Sigmoid colon (tissue), 7 donors: Measurements from ENCODE around the gene PSME4. TPM values are rescaled to one million over a fixed set of nuclear protein-coding genes. Genes with fewer than 3 reads are reported as not detected.

Source experiments
- DNase-seq: peaks from one replicate; pipeline ENCODE4 v3.0.0-alpha.2; 2019
- H3K27ac ChIP-seq, 4 donors: fragments of 200-600 bp; sonication (generic); one replicate each; pipeline ENCODE4 v1.5.1; 2016 to 2019; ENCODE audit warnings: mild to moderate bottlenecking in 1 of 4
- H3K27me3 ChIP-seq, 3 donors: fragments of 200-600 bp; sonication (generic); one replicate each; pipeline ENCODE4 v1.5.1; 2019; ENCODE audit warnings: mild to moderate bottlenecking in 1 of 3
- H3K36me3 ChIP-seq, 4 donors: fragments of 200-600 bp; sonication (generic); one replicate each; pipeline ENCODE4 v1.5.1; 2016 to 2019
- H3K4me1 ChIP-seq, 4 donors: fragments of 200-600 bp; sonication (generic); one replicate each; pipeline ENCODE4 v1.5.1; 2017 to 2019
- H3K4me3 ChIP-seq, 4 donors: fragments of 200-600 bp; sonication (generic); one replicate each; pipeline ENCODE4 v1.5.1; 2017 to 2019; ENCODE audit warnings: mild to moderate bottlenecking in 2 of 4, moderate library complexity in 1 of 4
- H3K9me3 ChIP-seq, 4 donors: fragments of 200-600 bp in 3 of 4; sonication (generic) in 3 of 4; one replicate each; pipeline versions ENCODE4 v1.5.1 to v1.6.1; 2013 to 2019
- CTCF ChIP-seq, 4 experiments: fragments of 450-650 bp in 3 of 4; fragments of 200-600 bp in 1 of 4; IDR thresholded peaks; one replicate each; pipeline ENCODE4 v1.5.1; 2016 to 2019; ENCODE audit warnings: antibody characterized with exemption in 4 of 4, mild to moderate bottlenecking in 3 of 4, moderate library complexity in 2 of 4
- EP300 ChIP-seq, 4 donors: sonication (generic); formaldehyde crosslinking; IDR thresholded peaks; one replicate each; pipeline ENCODE4 v1.6.1; 2017; ENCODE audit warnings: antibody characterized with exemption in 4 of 4
- POLR2A ChIP-seq, 2 donors: fragments of 450-650 bp; IDR thresholded peaks; one replicate each; pipeline ENCODE4 v1.6.1; 2016; ENCODE audit warnings: antibody characterized with exemption in 2 of 2, mild to moderate bottlenecking in 2 of 2, moderate library complexity in 2 of 2
- POLR2AphosphoS5 ChIP-seq, 4 donors: sonication (generic); formaldehyde crosslinking; IDR thresholded peaks; one replicate each; pipeline ENCODE4 v1.6.1; 2017; ENCODE audit warnings: antibody characterized with exemption in 4 of 4
- WGBS, 2 donors: extraction: QIAGEN DNeasy Blood & Tissue Kit; methylation state at CpG; one replicate each; pipeline ENCODE4 v1.1.7; 2013; 5-methylcytosine and 5-hydroxymethylcytosine counted together
- intact Hi-C: fragments of 100-400 bp; cut with DNase I; formaldehyde crosslinking; loops from one replicate; pipeline ENCODE4 v1.15.1; 2023
- polyA plus RNA-seq, 3 donors: library from polyadenylated mRNA; stranded (reverse); fragments of 200-250 nt; gene quantifications; one replicate each; pipeline ENCODE4 v1.2.3, GENCODE V29; 2013
- total RNA-seq, 4 donors: library from RNA; depleted of rRNA; stranded (reverse); fragments of >200 nt; gene quantifications; one replicate each; pipeline ENCODE4 v1.1.0, GENCODE V29; 2016
- donor health status: healthy with polysubstance abuse.
- donor health status: Bipolar disorder and iron deficiency.
- donor health status: healthy.

PSME4 gene
- total and polyA plus RNA-seq, 7 donors, result 15.0 to 79.8 (median 47.8) TPM

GRCh38 chr2:53901192-53901591 lies 69.6 kb downstream of the PSME4 start:
- peaks cover 14 to 100% (median 63%) of the 10 kb centered on the region in 4 donors for H3K36me3 ChIP-seq
- DNase-seq, result no peak

GRCh38 chr2:53896864-53897263 lies 73.9 kb downstream of the PSME4 start:
- DNase-seq, result no peak
- H3K27ac ChIP-seq, result no peak overlapping the region
- 59 to 81% methylated on average over 3 of the region's 3 CpGs for WGBS, 2 donors
- intact Hi-C loops, result no loop called here
- H3K9me3 ChIP-seq, result no peaks in the 10 kb centered on the region
- H3K27me3 ChIP-seq, result no peaks in the 10 kb centered on the region
- H3K4me1 ChIP-seq, result no peaks in the 10 kb centered on the region
- TF ChIP-seq POLR2AphosphoS5 (IDR thresholded peaks at IDR 0.05), result no peak
- TF ChIP-seq CTCF (IDR thresholded peaks at IDR 0.05), result no peak
- no peak for TF ChIP-seq POLR2A (IDR thresholded peaks at IDR 0.05)
- TF ChIP-seq EP300 (IDR thresholded peaks at IDR 0.05), result no peak
- H3K4me3 ChIP-seq, result no peak overlapping the region
- H3K36me3 ChIP-seq, result peaks cover 21 to 100% (median 58%) of the 10 kb centered on the region in 4 donors

More at GRCh38 chr2:53901192-53901591, 69.6 kb downstream of the PSME4 start:
- no peaks in the 10 kb centered on the region for H3K4me1 ChIP-seq
- intact Hi-C loops, result no loop called here
- no peak for TF ChIP-seq EP300 (IDR thresholded peaks at IDR 0.05)
- TF ChIP-seq CTCF (IDR thresholded peaks at IDR 0.05), result no peak
- no peak for TF ChIP-seq POLR2AphosphoS5 (IDR thresholded peaks at IDR 0.05)
- WGBS, 2 donors, result 92 to 93% methylated on average over 3 of the region's 3 CpGs
- no peak overlapping the region for H3K27ac ChIP-seq
- H3K9me3 ChIP-seq, result no peaks in the 10 kb centered on the region
- no peaks in the 10 kb centered on the region for H3K27me3 ChIP-seq
- no peak overlapping the region for H3K4me3 ChIP-seq

GRCh38 chr2:53886406-53887280 lies 84.2 kb downstream of the PSME4 start:
- Histone ChIP-seq H3K9me3 (no peaks in the 10 kb centered on the region), H3K4me3 (no peak overlapping the region), H3K27ac (no peak overlapping the region), H3K27me3 (no peaks in the 10 kb centered on the region), H3K36me3 (peaks cover 30 to 98% (median 51%) of the 10 kb centered on the region in 4 donors), H3K4me1 (no peaks in the 10 kb centered on the region)
- TF ChIP-seq EP300 (IDR thresholded peaks at IDR 0.05) (no peak), POLR2AphosphoS5 (IDR thresholded peaks at IDR 0.05) (no peak), CTCF (IDR thresholded peaks at IDR 0.05) (no peak), POLR2A (IDR thresholded peaks at IDR 0.05) (no peak)
- intact Hi-C loops, result no loop called here
- DNase-seq, result no peak
- WGBS, 2 donors, result 94% methylated on average over 5 of the region's 5 CpGs

GRCh38 chr2:53884883-53885282 lies 85.9 kb downstream of the PSME4 start:
- intact Hi-C loops, result no loop called here
- H3K4me1 ChIP-seq, result no peaks in the 10 kb centered on the region
- H3K4me3 ChIP-seq, result no peak overlapping the region
- no peaks in the 10 kb centered on the region for H3K27me3 ChIP-seq
- no peak overlapping the region for H3K27ac ChIP-seq
- 89 to 92% methylated on average over 1 of the region's 1 CpG for WGBS, 2 donors
- H3K9me3 ChIP-seq, result no peaks in the 10 kb centered on the region
- no peak for DNase-seq
- H3K36me3 ChIP-seq, result peaks cover 21 to 97% (median 38%) of the 10 kb centered on the region in 4 donors
- TF ChIP-seq EP300 (IDR thresholded peaks at IDR 0.05) (no peak), POLR2A (IDR thresholded peaks at IDR 0.05) (no peak), CTCF (IDR thresholded peaks at IDR 0.05) (no peak), POLR2AphosphoS5 (IDR thresholded peaks at IDR 0.05) (no peak)
